HG03108 (cell line): Measurements from ENCODE around the gene SLC26A9.

Experiments
- ATAC-seq: cut with Tn5 transposase; IDR thresholded peaks from one replicate; pipeline ENCODE4 v1.9.1; 2021; ENCODE audit warnings: moderate library complexity; ENCODE audit not compliant: unreplicated experiment

Gene SLC26A9

DNA sequence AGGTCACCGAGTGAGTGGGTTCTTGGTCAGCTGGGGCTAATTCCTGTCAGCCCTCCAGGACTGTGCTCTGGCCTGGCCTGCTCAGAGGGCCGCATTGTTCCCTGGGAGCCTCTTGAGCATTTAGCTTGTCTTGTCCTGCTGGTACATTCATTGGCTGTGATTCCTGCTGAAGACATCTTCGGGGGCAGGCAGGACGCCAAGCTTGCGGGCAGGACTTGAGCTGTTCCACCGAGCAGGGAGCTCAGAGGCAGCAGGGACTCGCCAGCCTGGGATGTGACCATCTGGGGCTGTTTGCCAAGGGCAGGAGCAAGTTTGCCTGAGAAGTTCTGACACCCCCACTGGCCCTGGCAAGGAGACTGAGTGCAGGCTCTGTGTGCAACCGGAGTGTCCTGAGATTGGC, 7.0 kb upstream of the SLC26A9 start:
- no peak for ATAC-seq

DNA sequence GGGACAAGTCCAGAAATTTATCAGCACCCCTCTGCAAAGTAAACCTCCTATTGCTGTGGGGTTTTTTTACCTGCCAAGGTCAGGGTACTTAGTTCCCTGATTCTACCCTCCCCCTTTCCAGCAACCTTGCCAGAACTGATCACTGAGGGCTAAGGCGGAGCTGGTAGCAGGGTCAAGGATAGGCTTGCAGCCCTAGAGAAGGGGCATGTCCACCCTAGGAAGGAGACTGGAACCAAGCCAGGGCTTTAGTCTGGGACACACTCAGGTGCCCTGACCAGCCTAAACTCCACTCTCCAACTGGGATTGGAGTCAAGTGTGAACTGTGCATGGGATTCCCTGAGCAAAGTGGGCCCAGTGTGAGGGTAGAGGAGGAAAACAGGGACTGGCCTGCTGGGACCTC, 6.5 kb upstream of the SLC26A9 start:
- ATAC-seq = no peak

DNA sequence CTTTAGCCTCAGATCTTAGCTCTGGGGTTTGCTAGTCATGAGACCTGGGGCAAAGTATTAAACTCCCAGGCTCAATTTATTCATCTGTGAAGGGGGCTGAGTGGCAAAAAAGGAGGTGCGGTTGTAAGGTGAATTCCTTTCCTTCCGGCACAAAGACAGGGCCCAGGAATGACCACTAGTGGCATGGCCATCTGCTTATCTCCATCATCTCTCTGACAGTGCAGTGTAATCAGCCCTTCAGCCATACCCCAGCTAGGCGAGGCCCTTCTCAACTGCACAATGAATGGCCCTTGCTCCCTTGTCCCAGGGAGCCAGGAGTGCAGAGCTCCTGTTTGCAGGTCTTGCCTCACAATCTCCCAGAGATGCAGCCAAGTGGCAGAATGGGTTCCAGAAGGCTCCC, 5.6 kb upstream of the SLC26A9 start:
- ATAC-seq = no peak

DNA sequence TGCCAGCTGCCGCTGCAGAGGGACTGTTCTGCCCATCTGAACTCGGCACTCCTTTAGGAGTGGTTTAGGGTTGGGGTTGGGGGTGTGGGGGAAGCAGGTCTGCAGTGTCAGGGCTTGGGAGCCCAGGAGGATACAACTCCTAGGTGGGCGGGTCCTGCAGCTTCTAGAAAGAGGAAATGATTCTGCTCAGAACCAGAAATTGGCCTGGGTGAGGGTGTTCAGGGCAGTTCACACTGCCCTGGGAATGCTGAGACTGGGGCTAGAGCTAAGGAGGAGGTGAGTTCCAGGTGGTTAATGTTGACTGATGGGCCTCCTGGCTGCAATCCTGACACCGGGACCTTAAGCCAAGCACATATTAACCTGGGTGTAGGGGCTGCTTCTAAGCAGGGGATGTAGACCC, 4.8 kb upstream of the SLC26A9 start:
- ATAC-seq = no peak

DNA sequence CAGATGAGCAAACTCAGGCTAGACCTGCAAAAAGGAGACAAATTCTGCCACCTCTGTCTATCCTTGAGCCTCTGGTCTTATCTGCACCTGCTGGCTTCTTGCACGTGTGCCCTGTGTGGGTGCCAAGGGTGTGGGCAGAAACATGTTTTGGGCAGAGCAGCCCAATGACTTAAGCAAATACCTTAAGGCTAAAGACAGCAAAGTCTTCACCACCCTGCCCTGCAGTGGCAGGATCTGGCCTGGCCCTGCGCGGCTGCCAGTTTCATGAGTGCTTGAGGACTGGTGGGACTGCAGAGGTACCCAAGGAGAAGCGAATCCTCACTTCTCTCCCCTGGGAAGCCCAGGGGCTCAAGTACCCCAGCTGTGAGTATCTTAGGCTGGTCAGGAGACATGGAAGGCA, 3.8 kb upstream of the SLC26A9 start:
- no peak for ATAC-seq

DNA sequence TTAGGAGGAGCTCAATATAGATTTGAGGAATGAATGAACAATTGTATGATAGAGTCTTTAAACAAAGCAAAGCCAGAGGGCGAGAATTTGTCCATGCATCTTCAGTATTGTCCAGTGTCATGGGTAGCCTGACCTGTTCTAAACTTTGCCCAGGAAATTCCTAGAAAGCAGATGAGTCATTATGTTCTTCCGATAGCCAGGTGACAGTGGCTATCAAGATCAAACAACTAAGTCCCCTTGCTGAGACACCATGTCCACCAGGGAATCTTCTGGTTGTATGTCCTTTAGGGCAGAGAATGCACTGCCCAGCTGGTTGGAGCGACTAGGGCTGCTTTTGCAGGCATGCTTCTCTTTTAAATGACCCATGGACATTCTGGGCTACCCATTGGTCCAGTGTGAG, 1.8 kb upstream of the SLC26A9 start:
- no peak for ATAC-seq

DNA sequence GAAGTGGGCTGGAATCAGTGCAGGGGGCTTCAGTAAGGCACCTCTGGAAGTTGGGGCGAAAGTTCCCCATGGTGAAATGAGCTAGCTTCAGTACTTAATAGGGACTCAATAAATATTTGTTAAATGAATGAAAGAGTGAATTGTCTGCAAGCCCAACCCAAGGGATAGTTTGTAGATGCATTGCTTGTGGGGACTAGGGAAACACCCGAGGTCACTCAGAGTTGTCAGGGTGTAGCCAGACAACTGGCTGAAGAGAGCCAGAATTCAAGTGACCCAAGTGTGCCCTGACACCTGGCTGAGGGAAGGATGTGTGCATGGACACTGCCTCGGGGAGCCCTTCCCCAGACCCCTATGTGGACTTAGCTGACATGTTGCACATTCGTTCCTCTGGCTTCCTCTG, 1.3 kb upstream of the SLC26A9 start:
- ATAC-seq = no peak

DNA sequence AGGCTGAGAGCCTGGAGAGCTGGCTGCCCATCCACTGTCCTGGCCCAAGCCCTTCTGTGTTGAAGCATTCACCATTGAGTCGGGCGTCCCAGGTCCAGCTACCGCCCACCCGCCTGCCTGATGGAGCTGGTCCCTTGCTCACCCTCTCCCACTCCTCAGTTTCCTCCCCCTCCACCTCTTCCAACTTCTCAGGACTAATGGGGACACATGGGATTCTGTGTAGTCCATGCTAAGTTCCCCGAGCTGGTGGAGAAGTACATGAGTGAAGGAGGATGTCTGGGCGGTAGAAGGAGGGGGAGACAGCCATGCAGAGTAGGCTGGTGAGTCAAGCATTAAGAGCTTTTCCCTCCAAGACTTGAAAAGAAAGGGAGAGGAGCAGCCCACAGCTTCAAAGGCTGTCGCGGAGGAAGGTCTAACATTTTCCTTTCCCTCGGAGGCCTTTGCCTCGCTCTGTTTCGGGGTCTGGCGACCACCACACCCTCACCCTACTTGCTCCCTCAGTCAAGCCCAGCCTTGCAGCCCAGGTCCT, 561 bp downstream of the SLC26A9 start:
- no peak for ATAC-seq

DNA sequence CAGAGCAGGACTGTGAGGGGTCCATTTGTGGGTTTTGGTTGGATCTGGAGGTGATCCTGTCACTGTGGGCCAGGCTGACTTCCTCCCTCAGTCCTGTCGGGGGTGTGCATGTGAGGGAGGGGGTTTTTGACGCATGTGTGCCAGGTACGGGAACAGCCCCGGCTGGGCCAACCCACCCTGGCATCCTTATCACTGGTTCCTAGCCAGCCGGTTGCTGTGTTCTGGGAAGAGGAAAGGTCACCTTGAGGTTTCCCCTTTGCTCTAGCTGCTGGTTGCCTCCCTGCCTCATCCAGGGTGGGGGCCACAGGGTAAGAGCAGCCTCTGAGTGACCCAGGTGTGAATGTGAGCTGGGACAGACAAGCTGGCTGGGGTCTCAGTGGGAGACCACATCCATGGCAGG, 2.5 kb downstream of the SLC26A9 start:
- no peak for ATAC-seq

DNA sequence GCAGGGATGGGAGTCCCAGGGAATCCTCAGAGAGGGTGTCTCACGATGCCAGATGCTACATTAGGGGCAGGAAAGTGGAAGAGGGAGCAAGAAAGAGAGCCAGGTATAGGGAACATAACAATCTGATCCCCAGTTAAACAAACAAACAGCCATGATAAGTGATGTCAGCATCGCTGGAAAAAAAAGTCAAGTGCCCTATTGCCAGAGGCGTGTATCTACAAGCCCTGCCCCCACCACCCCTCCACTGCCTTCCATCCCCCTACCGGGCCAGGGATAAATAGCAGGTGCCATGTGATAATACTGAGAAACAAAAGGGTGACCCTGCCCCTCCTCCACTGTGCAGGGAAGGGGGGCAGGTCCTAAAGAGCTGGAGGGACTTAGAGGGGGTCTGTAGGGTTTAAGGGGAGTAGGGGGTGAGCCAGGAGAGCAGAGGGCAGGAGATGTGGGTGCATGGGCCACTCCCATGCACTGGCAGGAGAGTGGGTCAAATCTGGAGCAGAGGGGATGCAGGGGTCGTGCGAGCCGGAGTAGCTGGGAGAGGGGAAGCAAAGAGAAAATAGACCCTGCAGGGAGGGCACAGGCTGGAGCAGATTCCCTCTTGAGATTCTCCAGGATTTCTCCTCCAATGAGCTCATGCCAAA, 3.4 kb downstream of the SLC26A9 start:
- no peak for ATAC-seq

DNA sequence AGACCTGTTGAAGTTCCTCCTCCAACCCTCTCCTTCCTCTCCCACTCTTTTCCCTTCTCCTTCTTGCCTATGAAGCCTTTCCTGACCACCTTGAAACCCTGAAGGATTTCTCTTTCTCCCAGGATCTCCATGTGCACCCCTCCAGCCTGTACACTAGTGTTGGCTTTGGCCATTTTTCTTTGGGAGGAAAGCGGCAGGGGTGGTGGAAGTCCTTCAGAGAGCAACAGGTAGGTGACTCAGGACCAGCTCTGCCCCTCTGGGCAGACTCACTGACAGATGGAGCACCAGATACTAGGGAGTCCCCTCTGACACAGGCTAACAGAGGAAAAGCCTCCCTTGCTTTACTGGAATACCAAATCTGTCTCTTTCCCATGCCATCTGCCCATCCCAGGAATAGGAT, 4.6 kb downstream of the SLC26A9 start:
- ATAC-seq = no peak

DNA sequence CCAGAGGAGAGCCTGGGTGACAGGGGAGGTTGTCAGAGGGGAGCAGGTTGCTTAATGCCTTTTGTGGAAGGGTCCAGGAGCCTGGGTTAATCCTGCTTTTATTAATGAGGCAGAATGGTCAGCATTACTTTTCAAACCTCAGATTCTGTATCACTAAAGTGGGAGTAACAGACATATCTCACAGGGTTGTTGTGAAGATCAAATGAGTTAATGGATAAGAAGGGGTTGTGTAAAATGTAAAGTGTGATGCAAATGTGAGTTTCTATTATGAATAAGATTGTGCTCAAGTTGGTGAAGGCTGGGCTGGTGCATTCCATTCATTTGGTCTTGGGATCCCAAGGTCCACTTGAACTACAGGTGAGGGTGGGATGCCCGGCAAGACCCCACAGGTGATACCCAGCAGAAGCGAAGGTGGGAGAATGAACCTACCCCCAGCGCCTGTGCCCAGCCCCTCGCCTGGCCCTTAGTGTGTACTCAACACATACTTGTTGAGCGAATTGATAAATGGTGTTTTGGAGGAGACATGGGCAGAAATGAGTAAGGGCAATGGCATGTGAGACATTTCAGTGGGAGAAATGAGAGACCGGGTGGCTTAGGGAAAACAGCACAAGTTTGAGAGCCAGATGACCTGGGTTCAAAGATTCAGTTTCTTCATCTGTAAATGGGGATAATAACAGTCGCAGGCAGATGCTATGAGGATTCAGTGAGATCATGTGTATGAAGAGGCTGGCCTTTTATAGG, 6.2 kb downstream of the SLC26A9 start:
- ATAC-seq = no peak

DNA sequence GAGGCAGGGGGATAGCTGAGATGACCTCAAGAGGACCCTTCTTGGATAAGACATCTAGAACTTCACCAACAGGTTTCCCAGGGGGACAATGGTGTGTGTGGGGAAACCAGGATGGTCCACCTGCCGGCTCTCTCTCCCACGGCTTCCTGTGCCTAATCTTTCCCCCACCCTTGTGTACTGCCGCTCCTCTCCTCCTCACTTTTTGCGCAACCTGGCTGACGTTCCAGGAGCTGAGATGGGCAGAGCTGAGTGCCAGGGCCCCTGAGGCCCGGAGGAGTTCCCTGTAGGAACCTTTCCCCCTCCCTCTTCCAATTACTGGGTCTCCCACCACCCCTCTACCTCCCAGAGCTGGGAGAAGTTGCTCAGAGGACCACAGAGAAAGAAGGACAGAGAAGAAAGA, 6.9 kb downstream of the SLC26A9 start:
- no peak for ATAC-seq

DNA sequence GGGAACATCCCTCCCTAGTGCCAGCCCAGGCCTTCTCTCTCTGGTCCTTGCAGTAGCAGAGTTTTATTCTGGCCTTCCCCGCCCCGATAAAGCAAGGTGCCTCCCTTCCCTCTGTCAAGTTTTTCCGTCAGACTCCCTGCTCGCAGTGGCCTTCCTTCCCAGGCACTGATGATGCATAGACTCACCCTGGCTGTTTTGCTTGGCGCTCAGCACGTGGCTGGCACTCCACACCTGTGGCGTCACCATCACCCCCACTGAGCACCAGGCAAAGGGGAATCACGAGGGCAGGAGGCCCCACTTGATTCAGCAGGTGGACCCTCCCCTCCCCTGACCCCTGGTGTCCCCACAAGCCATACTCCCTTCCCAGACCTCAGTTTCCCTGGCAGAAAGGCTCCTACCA, 7.4 kb downstream of the SLC26A9 start:
- ATAC-seq = no peak

DNA sequence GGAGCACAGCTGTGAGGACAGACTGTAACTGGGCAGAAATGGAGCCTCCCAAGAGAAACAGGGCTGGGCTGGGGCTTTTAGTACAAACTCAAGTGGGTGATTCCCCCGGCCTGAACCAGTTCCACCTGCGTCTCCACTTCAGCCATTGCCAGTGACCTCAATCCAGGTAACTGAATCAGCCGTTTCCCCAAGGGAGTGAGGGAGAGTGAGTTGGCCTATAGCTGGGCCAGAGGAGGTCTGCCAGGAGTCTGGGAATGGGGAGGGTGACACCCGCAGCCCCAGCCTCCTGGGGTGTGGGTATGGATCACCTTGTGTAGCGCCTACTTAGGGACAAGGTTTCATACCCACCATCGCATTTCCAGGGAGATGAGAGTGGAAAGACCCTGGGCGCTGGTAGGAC, 8.5 kb downstream of the SLC26A9 start:
- no peak for ATAC-seq

DNA sequence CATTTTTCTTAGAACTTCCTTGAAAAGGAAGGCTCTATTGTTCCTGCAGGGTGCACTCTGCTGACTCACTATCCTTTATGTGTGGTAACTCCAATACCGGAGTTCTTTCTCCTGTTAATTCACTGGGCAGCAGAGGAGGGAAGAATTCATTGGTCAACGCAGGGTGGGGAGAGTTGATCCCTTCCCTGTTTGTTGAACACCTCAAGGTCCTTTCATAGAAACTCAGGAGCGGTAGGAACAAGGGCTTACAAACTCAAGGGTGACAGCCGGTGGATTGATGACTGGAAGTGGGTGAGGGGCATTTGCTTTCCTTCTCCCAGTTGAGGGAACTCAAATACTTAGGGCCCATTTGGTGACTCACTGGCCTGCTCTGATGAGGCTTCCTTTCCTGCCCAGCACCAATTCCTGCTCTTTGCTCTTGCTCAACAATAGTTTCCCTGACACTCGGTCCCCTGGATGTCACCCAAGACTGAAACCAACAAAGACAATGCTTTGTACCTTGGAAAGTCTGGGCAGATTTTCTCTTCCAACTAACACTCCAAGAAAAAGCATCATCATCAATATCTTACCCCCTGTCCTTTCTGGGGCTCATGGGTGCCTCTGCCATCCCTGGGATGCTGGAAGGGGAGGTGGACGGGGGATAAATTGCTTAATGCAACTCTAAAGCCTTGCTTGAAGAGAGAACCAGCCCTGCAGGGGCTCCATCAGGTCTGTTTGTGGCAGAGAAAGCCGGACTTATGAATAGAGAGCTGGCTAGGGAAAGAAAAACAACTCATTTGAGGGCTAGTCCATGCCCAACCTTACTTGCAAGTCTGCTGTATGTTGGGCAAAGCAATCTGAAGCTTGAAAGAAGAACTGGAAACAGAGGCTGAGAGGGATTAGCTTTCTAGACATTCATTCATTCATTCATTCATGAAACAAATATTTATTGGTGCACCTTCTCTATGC, 9.3 kb downstream of the SLC26A9 start:
- ATAC-seq = no peak

DNA sequence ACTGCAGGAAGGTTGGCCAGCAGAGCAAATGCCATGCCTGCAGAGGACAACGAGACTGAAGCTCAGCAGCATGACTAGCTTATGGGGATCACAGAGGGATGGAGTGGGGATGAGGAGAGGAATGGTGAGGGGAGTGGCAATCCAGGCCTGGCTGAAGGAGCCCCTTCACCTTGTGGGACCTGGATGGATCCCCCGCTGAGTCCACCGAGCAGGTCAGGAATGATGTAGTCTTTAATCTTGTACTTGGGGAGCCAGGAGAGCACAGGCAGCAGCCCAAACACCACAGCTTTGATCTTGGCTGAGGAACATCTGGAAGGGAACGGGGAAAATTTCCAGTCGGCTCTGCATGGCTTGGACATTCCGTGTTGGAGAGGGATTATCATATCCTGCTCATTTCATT, 10.5 kb downstream of the SLC26A9 start:
- ATAC-seq = no peak

DNA sequence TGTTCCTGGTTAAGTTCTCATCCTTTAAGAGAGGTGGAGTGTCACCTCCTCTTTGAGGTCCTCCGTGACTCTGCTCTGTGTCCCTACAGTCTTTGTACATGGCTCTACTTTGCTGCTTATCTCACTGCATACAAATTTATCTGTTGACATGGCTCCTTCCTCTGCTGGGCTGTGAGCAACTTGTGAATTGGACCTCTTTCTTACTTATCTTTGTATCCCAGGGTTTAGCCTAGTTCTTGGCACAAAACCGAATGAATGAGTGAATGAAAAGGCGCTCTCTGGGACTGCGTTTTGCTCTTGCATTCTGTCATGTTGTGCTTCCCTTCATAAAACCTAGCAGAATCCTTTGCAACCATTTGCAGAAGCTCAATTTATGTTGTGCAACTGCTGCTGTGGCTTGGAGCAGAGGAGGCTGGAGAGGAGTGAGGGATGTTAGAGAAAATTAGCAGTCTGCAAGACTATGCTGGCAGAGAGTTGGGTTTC, 12.4 kb downstream of the SLC26A9 start:
- no peak for ATAC-seq

DNA sequence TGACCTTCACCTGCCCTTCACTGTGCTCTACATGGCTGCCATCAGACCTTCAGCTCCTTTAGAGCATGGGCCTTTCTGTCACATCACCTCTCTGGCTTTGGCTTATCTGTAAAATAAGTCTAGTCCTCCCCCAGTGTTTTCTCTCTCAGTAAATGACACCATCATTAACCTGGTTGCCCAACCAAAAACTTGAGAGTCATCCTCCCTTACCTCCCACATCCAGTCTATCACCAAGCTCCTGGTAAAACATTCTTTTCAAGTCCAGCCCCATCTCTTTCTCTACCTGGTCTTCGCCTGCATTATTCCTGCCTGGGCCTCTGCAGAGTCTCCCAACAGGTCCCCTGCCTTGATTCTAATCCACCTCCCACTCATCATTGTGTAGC, 13.1 kb downstream of the SLC26A9 start:
- ATAC-seq = no peak

DNA sequence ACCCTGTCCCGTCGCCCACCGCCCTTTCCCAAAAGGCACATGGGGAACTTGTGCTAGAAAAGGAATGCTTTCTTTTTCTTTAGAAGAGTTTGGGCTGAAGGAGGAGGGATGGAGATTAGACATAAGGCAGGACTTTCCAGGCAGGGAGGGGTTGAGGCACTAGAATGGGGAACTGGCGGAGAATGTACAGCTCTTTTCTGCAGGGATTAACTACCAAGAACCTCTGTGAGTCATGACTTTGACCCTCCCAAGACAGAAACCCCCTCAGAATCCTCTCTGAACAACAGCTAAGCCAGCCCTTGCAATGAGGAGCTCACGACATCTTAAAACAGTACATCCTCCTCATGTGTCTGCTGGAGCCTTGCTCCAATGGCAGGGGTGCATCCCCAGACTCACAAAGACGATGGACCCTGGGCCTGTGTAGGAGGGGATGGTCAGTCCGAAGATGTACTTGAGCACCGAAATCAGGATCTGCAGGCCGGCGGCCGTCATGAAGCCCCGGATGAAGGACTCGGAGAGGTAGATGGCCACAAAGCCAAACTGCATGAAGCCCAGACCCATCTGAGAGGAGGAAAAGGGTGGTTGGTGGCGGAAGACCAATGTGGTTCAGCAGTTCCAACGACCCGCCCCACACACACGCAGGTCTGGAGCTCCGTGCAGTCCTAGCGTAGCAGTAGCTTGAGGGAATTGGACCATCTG, 13.6 kb downstream of the SLC26A9 start:
- no peak for ATAC-seq

DNA sequence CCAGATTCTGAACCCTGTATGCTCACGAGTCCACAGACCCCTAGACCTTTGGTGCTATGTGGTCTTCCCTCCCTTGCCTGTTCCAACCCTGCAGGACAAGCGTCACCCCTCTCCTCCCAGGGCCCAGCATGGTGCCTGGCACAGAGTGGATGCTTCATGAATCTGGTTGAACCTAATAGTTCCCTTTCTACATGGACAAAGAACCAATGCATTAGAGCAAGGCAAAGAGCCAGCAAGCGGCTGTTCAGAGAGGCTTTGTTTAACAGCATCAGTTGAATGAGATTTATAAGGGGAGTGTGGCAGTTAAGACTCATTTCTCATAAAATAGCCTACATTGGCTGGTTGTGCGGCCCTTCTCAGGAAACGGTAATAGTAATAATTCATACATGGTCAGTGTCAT, 14.9 kb downstream of the SLC26A9 start:
- ATAC-seq = no peak
